Heart left ventricle (tissue), 13 donors: ENCODE results near the gene RNU5B-1.

ENCODE experiments used
- POLR2A ChIP-seq, 2 donors: fragments of 450-650 bp; IDR thresholded peaks; one replicate each; pipeline ENCODE4 v1.6.1; 2017; ENCODE audit warnings: antibody characterized with exemption in 2 of 2, mild to moderate bottlenecking in 2 of 2, moderate library complexity in 2 of 2
- TF ChIP-seq, protein P1 (sequence below), 12 donors: fragments of 200-600 bp; sonication (generic) in 4 of 12; IDR thresholded peaks; one replicate each; pipeline versions ENCODE4 v1.5.0 to v1.8.0; 2018 to 2022; ENCODE audit warnings: antibody characterized with exemption in 12 of 12, mild to moderate bottlenecking in 5 of 12
- donor health status: ischemic (EF 13 %, LVEDD 7.1; RV severe dilation, severe dysfunction).
- donor health status: DM: no; HTN: yes; CAD: no.
- donor health status: DM: no; HTN: no; CAD: no.
- donor health status: ischemic (EF 25% LVEDD 6.9; RV normal size, moderate dysfunction).
- donor health status: ischemic (EF 25% LVEDD 5.7; RV mildly dilated, moderate dysfunction).
- donor health status: ischemic (EF 35%, LVEDD 5.7; RV mildly dilated, moderate dysfunction).
- donor health status: nonischemic (EF 11% LVEDD 7.7; RV severe dilation, severe dysfunction).
- donor health status: DM: yes; HTN: yes; CAD: no.
- donor health status: PGD.
- donor health status: ischemic (EF 29% LVEDD 5.4; RV normal size, mild dysfunction).
- donor health status: nonischemic (EF 23%, LVEDD 6.1; RV moderate dilation, normal function).

- TF ChIP-seq POLR2A (IDR thresholded peaks at IDR 0.05) = no peak
- TF ChIP-seq, protein P1, sequence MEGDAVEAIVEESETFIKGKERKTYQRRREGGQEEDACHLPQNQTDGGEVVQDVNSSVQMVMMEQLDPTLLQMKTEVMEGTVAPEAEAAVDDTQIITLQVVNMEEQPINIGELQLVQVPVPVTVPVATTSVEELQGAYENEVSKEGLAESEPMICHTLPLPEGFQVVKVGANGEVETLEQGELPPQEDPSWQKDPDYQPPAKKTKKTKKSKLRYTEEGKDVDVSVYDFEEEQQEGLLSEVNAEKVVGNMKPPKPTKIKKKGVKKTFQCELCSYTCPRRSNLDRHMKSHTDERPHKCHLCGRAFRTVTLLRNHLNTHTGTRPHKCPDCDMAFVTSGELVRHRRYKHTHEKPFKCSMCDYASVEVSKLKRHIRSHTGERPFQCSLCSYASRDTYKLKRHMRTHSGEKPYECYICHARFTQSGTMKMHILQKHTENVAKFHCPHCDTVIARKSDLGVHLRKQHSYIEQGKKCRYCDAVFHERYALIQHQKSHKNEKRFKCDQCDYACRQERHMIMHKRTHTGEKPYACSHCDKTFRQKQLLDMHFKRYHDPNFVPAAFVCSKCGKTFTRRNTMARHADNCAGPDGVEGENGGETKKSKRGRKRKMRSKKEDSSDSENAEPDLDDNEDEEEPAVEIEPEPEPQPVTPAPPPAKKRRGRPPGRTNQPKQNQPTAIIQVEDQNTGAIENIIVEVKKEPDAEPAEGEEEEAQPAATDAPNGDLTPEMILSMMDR (IDR thresholded peaks at IDR 0.05) = no peak
These were observed 30.2 kb downstream of the RNU5B-1 start for GRCh38 chr15:65334586-65335231.
